Duodenal mucosa (tissue), 2 donors: ENCODE data around the gene SNTG2.

ENCODE experiments used
- H3K27ac ChIP-seq: one replicate; pipeline ENCODE4 v1.7.0; 2013; ENCODE audit warnings: low read depth, low read length
- H3K27me3 ChIP-seq, 2 donors: one replicate each; pipeline ENCODE4 v1.7.0; 2013; ENCODE audit warnings: low read length in 2 of 2, control low read depth in 1 of 2; ENCODE audit not compliant: insufficient read depth in 2 of 2, control insufficient read depth in 1 of 2
- H3K36me3 ChIP-seq, 2 donors: one replicate each; pipeline ENCODE4 v1.7.0; 2013; ENCODE audit warnings: low read length in 2 of 2, control low read depth in 1 of 2; ENCODE audit not compliant: insufficient read depth in 2 of 2, control insufficient read depth in 1 of 2
- H3K4me1 ChIP-seq, 2 donors: one replicate each; pipeline ENCODE4 v1.7.0; 2013; ENCODE audit warnings: low read length in 2 of 2, control low read depth in 1 of 2; ENCODE audit not compliant: insufficient read depth in 2 of 2, control insufficient read depth in 1 of 2
- H3K4me3 ChIP-seq, 2 donors: one replicate each; pipeline ENCODE4 v1.7.0; 2013; ENCODE audit warnings: low read length in 2 of 2, low read depth in 1 of 2
- H3K9ac ChIP-seq, 2 donors: one replicate each; pipeline ENCODE4 v1.7.0; 2013; ENCODE audit warnings: low read length in 2 of 2, low read depth in 1 of 2
- H3K9me3 ChIP-seq, 2 donors: one replicate each; pipeline ENCODE4 v1.7.0; 2013; ENCODE audit warnings: low read length in 2 of 2, control low read depth in 1 of 2; ENCODE audit not compliant: control insufficient read depth in 1 of 2

SNTG2 gene

GRCh38 chr2:963876-964275, 13.2 kb downstream of the SNTG2 start:
- H3K9ac ChIP-seq, result no peak overlapping the region
- H3K36me3 ChIP-seq, result no peaks in the 10 kb centered on the region
- H3K9me3 ChIP-seq, result peaks cover 0 to 1% of the 10 kb centered on the region in 2 donors
- H3K27ac ChIP-seq, result no peak overlapping the region
- no peaks in the 10 kb centered on the region for H3K27me3 ChIP-seq
- no peak overlapping the region for H3K4me3 ChIP-seq
- no peaks in the 10 kb centered on the region for H3K4me1 ChIP-seq

- no peak overlapping the region for H3K9ac ChIP-seq
- no peaks in the 10 kb centered on the region for H3K27me3 ChIP-seq
- H3K36me3 ChIP-seq, result no peaks in the 10 kb centered on the region
- no peak overlapping the region for H3K27ac ChIP-seq
- no peak overlapping the region for H3K4me3 ChIP-seq
- H3K4me1 ChIP-seq, result no peaks in the 10 kb centered on the region
- H3K9me3 ChIP-seq, result peaks cover 0 to 3% of the 10 kb centered on the region in 2 donors
These were observed 13.9 kb downstream of the SNTG2 start for GRCh38 chr2:964562-964961.

- H3K27ac ChIP-seq, result no peak overlapping the region
- H3K36me3 ChIP-seq, result no peaks in the 10 kb centered on the region
- no peaks in the 10 kb centered on the region for H3K4me1 ChIP-seq
- H3K4me3 ChIP-seq, result no peak overlapping the region
- no peaks in the 10 kb centered on the region for H3K27me3 ChIP-seq
- H3K9ac ChIP-seq, result no peak overlapping the region
- peaks cover 0 to 3% of the 10 kb centered on the region in 2 donors for H3K9me3 ChIP-seq
These were observed 15.0 kb downstream of the SNTG2 start for GRCh38 chr2:965640-966147.

GRCh38 chr2:973129-973528, 22.5 kb downstream of the SNTG2 start:
- Histone ChIP-seq H3K4me3 (no peak overlapping the region), H3K27me3 (no peaks in the 10 kb centered on the region), H3K9me3 (peaks cover 0 to 3% of the 10 kb centered on the region in 2 donors)

GRCh38 chr2:974054-974453, 23.4 kb downstream of the SNTG2 start:
- Histone ChIP-seq H3K36me3 (no peaks in the 10 kb centered on the region), H3K4me1 (no peaks in the 10 kb centered on the region), H3K27ac (no peak overlapping the region), H3K27me3 (no peaks in the 10 kb centered on the region), H3K9ac (no peak overlapping the region), H3K4me3 (peak overlapping the region in 1 of 2 donors; percentile 24), H3K9me3 (peaks cover 0 to under 1% of the 10 kb centered on the region in 2 donors)

More at GRCh38 chr2:973129-973528, 22.5 kb downstream of the SNTG2 start:
- Histone ChIP-seq H3K36me3 (no peaks in the 10 kb centered on the region), H3K9ac (no peak overlapping the region), H3K4me1 (no peaks in the 10 kb centered on the region), H3K27ac (no peak overlapping the region)

- H3K27me3 ChIP-seq, result no peaks in the 10 kb centered on the region
- H3K36me3 ChIP-seq, result no peaks in the 10 kb centered on the region
- H3K9me3 ChIP-seq, result no peaks in the 10 kb centered on the region
- no peak overlapping the region for H3K9ac ChIP-seq
- no peaks in the 10 kb centered on the region for H3K4me1 ChIP-seq
- peak overlapping the region in 1 of 2 donors; percentile 24 for H3K4me3 ChIP-seq
- H3K27ac ChIP-seq, result no peak overlapping the region
These were observed 23.9 kb downstream of the SNTG2 start for GRCh38 chr2:974502-974901.

- Histone ChIP-seq H3K4me1 (no peaks in the 10 kb centered on the region), H3K27ac (no peak overlapping the region), H3K27me3 (no peaks in the 10 kb centered on the region), H3K9me3 (no peaks in the 10 kb centered on the region), H3K36me3 (no peaks in the 10 kb centered on the region), H3K4me3 (no peak overlapping the region), H3K9ac (no peak overlapping the region)
These were observed 24.4 kb downstream of the SNTG2 start for GRCh38 chr2:975095-975494.

GRCh38 chr2:979069-979928, 28.6 kb downstream of the SNTG2 start:
- Histone ChIP-seq H3K36me3 (no peaks in the 10 kb centered on the region), H3K27me3 (no peaks in the 10 kb centered on the region), H3K27ac (no peak overlapping the region), H3K9me3 (peaks cover 0 to 8% of the 10 kb centered on the region in 2 donors), H3K4me1 (no peaks in the 10 kb centered on the region), H3K9ac (no peak overlapping the region), H3K4me3 (no peak overlapping the region)

GRCh38 chr2:980176-980575, 29.5 kb downstream of the SNTG2 start:
- H3K36me3 ChIP-seq, result no peaks in the 10 kb centered on the region
- no peak overlapping the region for H3K9ac ChIP-seq
- H3K27ac ChIP-seq, result no peak overlapping the region
- H3K9me3 ChIP-seq, result peaks cover 0 to 8% of the 10 kb centered on the region in 2 donors
- no peak overlapping the region for H3K4me3 ChIP-seq
- no peaks in the 10 kb centered on the region for H3K27me3 ChIP-seq
- H3K4me1 ChIP-seq, result no peaks in the 10 kb centered on the region

- H3K27me3 ChIP-seq, result no peaks in the 10 kb centered on the region
- peaks cover 0 to 8% of the 10 kb centered on the region in 2 donors for H3K9me3 ChIP-seq
- H3K4me3 ChIP-seq, result no peak overlapping the region
- no peak overlapping the region for H3K9ac ChIP-seq
- no peaks in the 10 kb centered on the region for H3K36me3 ChIP-seq
- H3K4me1 ChIP-seq, result no peaks in the 10 kb centered on the region
- H3K27ac ChIP-seq, result no peak overlapping the region
These were observed 30.6 kb downstream of the SNTG2 start for GRCh38 chr2:981258-981657.
